GM13977 (cell line): Measurements from ENCODE around the gene LRRC46.

ENCODE experiments used
- DNase-seq: peaks from one replicate; pipeline ENCODE4 v3.0.0; 2012; ENCODE audit warnings: low spot score
- in situ Hi-C: fragments of 300-500 bp; cut with MboI; formaldehyde crosslinking; loops from one replicate; pipeline ENCODE4 v1.12.0; 2022; ENCODE audit warnings: low sequenced_read_pairs, low pct_unique_long_range_greater_than_20kb, mixed read lengths, inconsistent platforms; ENCODE audit not compliant: unreplicated experiment
- TF ChIP-seq, protein P1 (sequence below): IDR thresholded peaks from 2 replicates; pipeline ENCODE4 v1.5.1; 2012; ENCODE audit warnings: mild to moderate bottlenecking, control low read depth; ENCODE audit not compliant: insufficient read depth; ENCODE audit errors: extremely low read depth, missing control alignments

LRRC46 gene

DNA sequence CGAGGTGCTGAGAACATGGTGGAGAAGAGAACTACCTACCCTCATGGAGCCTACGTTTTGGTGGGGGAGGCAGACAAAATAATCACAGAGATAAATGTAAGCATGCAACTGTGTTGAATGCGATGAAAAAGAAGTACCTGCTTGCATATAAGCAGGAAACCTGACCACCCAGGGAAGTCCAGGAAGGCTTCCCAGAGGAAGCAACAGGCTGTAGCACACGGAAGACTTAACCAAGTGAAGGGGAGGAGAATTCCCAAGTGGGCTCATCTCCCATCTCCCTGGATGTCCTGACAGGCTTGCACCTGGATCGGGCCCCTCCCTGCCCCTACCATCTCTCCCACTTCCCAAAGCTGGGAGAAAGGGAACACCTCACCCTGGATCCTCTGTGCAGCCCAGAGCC lies 7.6 kb downstream of the LRRC46 start:
- DNase-seq, result no peak
- TF ChIP-seq, protein P1, sequence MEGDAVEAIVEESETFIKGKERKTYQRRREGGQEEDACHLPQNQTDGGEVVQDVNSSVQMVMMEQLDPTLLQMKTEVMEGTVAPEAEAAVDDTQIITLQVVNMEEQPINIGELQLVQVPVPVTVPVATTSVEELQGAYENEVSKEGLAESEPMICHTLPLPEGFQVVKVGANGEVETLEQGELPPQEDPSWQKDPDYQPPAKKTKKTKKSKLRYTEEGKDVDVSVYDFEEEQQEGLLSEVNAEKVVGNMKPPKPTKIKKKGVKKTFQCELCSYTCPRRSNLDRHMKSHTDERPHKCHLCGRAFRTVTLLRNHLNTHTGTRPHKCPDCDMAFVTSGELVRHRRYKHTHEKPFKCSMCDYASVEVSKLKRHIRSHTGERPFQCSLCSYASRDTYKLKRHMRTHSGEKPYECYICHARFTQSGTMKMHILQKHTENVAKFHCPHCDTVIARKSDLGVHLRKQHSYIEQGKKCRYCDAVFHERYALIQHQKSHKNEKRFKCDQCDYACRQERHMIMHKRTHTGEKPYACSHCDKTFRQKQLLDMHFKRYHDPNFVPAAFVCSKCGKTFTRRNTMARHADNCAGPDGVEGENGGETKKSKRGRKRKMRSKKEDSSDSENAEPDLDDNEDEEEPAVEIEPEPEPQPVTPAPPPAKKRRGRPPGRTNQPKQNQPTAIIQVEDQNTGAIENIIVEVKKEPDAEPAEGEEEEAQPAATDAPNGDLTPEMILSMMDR, result no peak
- in situ Hi-C loops, result no loop called here

DNA sequence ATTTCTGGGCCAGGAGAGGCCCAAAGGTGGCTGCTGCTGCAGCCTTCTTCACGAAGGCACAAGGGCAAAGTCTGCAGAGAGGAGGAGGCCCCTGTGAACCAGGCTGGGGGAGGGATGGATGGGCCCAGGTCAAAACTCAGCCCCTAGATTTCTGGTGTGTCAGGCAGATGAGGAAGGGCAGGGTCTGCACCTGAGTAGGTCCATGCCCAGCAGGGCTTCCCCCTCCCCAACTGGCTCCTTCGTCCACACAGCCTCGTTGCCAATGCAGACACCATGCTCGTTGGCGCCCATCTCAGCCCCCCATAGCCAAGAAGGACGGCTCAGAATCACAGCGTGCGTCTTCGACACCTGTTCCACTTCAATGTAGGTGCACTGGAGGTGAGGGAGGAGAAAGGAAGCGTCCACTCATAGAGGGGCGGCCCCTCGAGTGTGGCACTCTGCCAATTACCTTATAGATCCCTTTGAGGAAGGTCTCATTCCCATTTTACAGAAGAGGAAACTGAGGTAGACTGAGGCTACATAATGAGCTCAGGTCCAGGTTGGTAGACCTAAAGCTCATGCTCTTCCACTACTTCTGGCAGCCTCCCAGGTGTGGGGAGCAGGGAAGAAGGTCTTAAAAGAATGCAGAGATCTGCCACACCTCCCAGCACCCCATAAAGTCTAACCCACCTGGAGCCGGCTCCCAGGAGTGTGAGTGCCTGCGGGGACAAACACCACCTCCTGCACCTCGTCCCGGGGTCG lies 8.7 kb downstream of the LRRC46 start:
- in situ Hi-C loops, result loop anchor here (5.0 kb wide), 1 partner anchor 52 kb away; no protein-coding TSS in a partner anchor
- TF ChIP-seq, protein P1, result no peak
- no peak for DNase-seq

DNA sequence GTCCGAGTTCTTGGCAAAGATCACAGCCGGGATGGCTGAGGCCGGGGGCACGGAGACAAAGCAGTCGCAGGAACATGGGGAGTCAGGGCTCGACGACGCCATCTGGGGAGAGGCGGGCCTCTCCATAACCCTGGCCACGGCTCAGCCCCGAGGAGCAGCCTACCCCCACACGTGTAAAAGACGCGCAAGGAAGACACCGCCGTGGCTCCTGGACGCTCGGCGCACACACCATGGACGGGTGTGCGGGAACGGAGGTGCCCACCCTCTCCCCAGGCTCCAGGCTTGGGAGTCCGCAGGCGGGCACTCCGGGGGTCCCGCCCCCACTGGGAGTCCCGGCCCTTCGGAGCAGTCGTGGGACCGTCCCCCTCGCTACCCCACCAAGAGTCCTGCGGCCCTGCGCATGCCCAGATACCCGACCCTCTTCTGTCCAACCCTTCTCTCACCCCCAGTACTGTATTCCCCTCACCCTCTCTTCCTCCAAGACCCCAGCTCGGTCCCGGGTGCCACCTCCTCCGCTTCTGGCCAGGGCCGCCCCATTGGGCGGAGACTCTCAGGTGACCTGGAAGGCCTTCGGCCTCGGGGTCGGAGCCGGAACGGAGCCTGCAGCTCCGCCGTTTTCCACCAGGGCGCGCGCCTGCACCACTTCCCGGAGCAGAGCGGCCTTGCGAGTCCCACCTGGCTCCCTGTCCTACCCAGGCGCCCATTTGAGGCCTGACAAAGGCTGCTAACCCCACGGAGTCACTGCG lies 9.4 kb downstream of the LRRC46 start, which contains the start of gene SCRN2:
TSS of gene SCRN2 (minus strand) at position 532 of the 746 bp plus-strand sequence. CDS start at position 102, 430 bp downstream.
- peak; percentile 94 for DNase-seq
- TF ChIP-seq, protein P1, result peak; percentile 93
- in situ Hi-C loops, result loop anchor here (5.0 kb wide), 1 partner anchor 51 kb away; no protein-coding TSS in a partner anchor

DNA sequence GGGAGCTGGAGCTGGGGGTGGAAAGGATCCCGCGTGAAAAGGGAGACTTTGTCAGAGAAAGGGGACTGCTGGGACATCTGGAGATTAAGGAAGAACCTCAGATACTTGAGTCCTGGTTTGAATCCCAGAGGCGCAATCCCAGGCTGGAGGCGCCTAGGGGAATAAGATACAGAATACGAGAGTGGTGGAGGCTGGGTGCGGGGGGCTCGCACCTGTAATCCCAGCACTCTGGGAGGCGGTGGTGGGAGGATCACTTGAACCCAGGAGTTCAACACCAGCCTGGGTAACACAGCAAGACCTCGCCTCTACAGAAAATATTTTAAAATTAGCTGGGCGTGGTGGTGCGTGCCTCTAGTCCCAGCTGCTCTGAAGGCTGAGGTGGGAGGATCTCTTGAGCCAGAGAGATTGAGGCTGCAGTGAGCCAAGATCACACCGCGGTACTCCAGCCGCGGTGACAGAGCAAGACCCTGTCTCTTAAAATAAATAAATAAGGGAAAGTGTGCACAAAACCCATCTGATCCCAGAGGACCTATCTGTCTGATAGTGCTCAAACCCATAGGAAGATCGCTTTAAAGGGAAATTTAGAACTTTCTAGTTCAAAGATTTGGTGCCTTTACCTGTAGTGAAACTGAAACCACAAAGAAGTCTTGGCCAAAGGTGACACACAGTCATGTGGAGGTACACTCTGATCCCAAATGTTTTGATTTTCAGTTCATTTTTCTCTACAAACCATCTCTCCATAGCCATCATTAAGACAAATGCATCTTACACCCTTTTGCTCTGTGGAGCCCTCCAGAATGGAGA lies 10.2 kb downstream of the LRRC46 start:
- in situ Hi-C loops, result loop anchor here (5.0 kb wide), 1 partner anchor 51 kb away; no protein-coding TSS in a partner anchor
- DNase-seq, result no peak
- TF ChIP-seq, protein P1, result no peak

DNA sequence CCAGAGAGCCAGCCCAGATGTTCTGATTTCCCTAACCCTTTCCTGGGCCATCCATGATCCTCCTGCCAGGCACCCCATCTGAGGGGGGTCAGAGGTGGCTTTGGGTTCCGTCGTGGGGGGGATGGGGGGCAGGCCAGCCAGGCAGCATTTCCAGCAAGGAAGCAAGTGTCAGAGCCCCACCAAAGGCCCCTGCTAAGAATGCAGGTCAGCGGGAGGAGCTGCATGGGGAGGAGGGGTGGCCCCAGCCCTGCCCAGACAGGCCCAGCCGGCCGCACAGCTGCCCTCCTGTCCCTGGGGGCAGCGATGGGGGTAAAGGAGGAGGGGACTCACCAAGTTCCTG lies 11.9 kb downstream of the LRRC46 start:
- DNase-seq, result no peak
- in situ Hi-C loops, result loop anchor here (5.0 kb wide), 1 partner anchor 49 kb away; no protein-coding TSS in a partner anchor
- TF ChIP-seq, protein P1, result no peak

DNA sequence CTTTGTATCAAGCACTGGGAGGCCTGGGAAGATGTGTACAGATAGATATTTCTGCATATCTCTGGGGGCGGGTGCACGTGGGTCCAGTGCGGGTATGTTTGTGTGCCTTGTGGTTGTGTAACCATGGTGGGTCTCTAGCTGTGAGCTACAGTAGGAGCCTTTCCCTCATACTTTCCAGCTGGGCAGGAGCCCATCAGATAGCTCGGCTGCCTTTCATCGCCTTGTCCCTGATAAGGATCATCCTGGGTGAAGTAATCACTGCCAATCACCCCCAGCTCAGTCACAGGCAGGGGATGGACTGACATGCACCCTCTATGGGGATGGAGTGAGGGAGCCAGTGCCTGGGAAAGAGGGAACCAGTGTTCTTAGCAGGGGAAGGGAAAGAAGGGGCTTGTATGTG lies 12.8 kb downstream of the LRRC46 start:
- DNase-seq, result no peak
- TF ChIP-seq, protein P1, result no peak
- in situ Hi-C loops, result loop anchor here (5.0 kb wide), 1 partner anchor 48 kb away; no protein-coding TSS in a partner anchor
